ENCODE data around the gene CASP8AP2. TPM values are rescaled to one million over a fixed set of nuclear protein-coding genes. Genes with fewer than 3 reads are reported as not detected.

The CASP8AP2 gene
- total RNA-seq (2014; rRNA removed; shearing (Covaris generic)): 22.8 and 31.3 TPM in 2 replicates
- 51.7 and 75.5 TPM in 2 replicates for polyA plus RNA-seq (2016; fragmentation: Nextera tagmentation; extraction: Ambion mirVana)
- long read RNA-seq, partial matches to known transcripts: 0 of 10 reads
- long read RNA-seq, other reads (novel, unspliced or antisense): 7 of 10 reads

- peaks cover 5% of the 10 kb centered on the region for H3K27me3 Mint-ChIP-seq (ENCODE audit: insufficient read depth, low read depth, poor library complexity)
- peak within 1 kb of the TSS; percentile 72 for H2AFZ ChIP-seq
- H3K4me2 ChIP-seq: peak within 1 kb of the TSS; percentile 93
- no peaks in the 10 kb centered on the region for H3K9me3 Mint-ChIP-seq
- peaks cover 8% of the 10 kb centered on the region for H4K20me1 ChIP-seq (replicated peaks; ENCODE audit: insufficient read depth)
- peaks cover 36% of the 10 kb centered on the region for H3K36me3 Mint-ChIP-seq (ENCODE audit: low read depth)
- H3K4me1 ChIP-seq (ENCODE audit: insufficient read depth): peaks cover 11% of the 10 kb centered on the region; the same call in 1 of the 2 replicates
- no peaks in the 10 kb centered on the region for H3K27me3 ChIP-seq (ENCODE audit: insufficient read depth)
- H3K4me3 Mint-ChIP-seq: peak within 1 kb of the TSS; percentile 93
- H3K27ac ChIP-seq (ENCODE audit: low read depth): peak within 1 kb of the TSS; percentile 86
- TF ChIP-seq ZNF331 (CRISPR knock-in tag; IDR thresholded peaks at IDR 0.05; ENCODE audit: low read depth) (no peak), REST (IDR thresholded peaks at IDR 0.05; ENCODE audit: unreplicated experiment) (no peak), EZH2 (IDR thresholded peaks at IDR 0.05; ENCODE audit: low read depth, unreplicated experiment) (no peak), EZH2phosphoT487 (IDR thresholded peaks at IDR 0.05; ENCODE audit: unreplicated experiment) (no peak), ETS1 (IDR thresholded peaks at IDR 0.05) (no peak), CREB1 (CRISPR knock-in tag; IDR thresholded peaks at IDR 0.05; ENCODE audit: low read depth) (peak; percentile 25; the same call in 1 of the 2 replicates), CTCF (conservative IDR thresholded peaks at IDR 0.05; ENCODE audit: low read depth in 2 of 2) (no peak), ZNF462 (CRISPR knock-in tag; IDR thresholded peaks at IDR 0.05) (no peak), NANOG (IDR thresholded peaks at IDR 0.05; ENCODE audit: borderline replicate concordance) (no peak), STAT1 (IDR thresholded peaks at IDR 0.05; ENCODE audit: unreplicated experiment) (no peak), JUNB (IDR thresholded peaks at IDR 0.05; ENCODE audit: unreplicated experiment) (no peak), POLR2AphosphoS5 (IDR thresholded peaks at IDR 0.05; ENCODE audit: low read depth) (peak; percentile 97)
- H3K4me1 Mint-ChIP-seq: no peaks in the 10 kb centered on the region; the same call in 2 of the 3 replicates
- peak; percentile 100 for DNase-seq (ENCODE audit: low spot score)
- peaks cover 47% of the 10 kb centered on the region for H3K79me2 ChIP-seq (replicated peaks; ENCODE audit: insufficient read depth)
- peak within 1 kb of the TSS; percentile 77 for H3K4me3 ChIP-seq
- H3K27ac Mint-ChIP-seq: peak within 1 kb of the TSS; percentile 99
- peaks cover 7% of the 10 kb centered on the region for H3F3A ChIP-seq (replicated peaks; ENCODE audit: low read depth)
- peak; percentile 98 for ATAC-seq
- peaks cover 20% of the 10 kb centered on the region; the same call in 1 of the 2 replicates for H3K36me3 ChIP-seq (ENCODE audit: insufficient read depth)
- H3K9me2 ChIP-seq (ENCODE audit: insufficient read depth): no peaks in the 10 kb centered on the region
Observed at GRCh38 chr6:89829472-89830169, at the start of gene CASP8AP2. CASP8AP2 (plus strand) TSS chr6:89829880.
